Neural crest cell (in vitro differentiated cells): ENCODE measurements around the gene SLC26A1. TPM values are rescaled to one million over a fixed set of nuclear protein-coding genes. Genes with fewer than 3 reads are reported as not detected.

ENCODE experiments used
- DNase-seq: peaks from one replicate; pipeline ENCODE4 v3.0.0; 2021; ENCODE audit warnings: low read depth, mixed read lengths, low spot score
- H3K27ac Mint-ChIP-seq: one replicate; pipeline ENCODE4 v1.8.0; 2021; ENCODE audit warnings: mild to moderate bottlenecking, mixed read lengths; ENCODE audit not compliant: unreplicated experiment
- H3K27me3 Mint-ChIP-seq: 2 replicates; pipeline ENCODE4 v1.8.0; 2021; ENCODE audit warnings: low read depth, mild to moderate bottlenecking, mixed read lengths
- H3K36me3 Mint-ChIP-seq: 2 replicates; pipeline ENCODE4 v1.8.0; 2021; ENCODE audit warnings: low read depth, mild to moderate bottlenecking, mixed read lengths
- H3K4me1 Mint-ChIP-seq: 2 replicates; pipeline ENCODE4 v1.8.0; 2021; ENCODE audit warnings: mixed read lengths
- H3K4me3 Mint-ChIP-seq: one replicate; pipeline ENCODE4 v1.8.0; 2021; ENCODE audit warnings: mild to moderate bottlenecking, mixed read lengths
- H3K9me3 Mint-ChIP-seq: 2 replicates; pipeline ENCODE4 v1.8.0; 2021; ENCODE audit warnings: mixed read lengths
- CTCF ChIP-seq: fragments of 200-600 bp; sonication (generic); conservative IDR thresholded peaks from 2 replicates; pipeline ENCODE4 v1.5.0; 2021; ENCODE audit warnings: antibody characterized with exemption, mild to moderate bottlenecking
- total RNA-seq: library from RNA; stranded (reverse); gene quantifications from 2 replicates; pipeline ENCODE4 v1.2.1, GENCODE V29; 2021

SLC26A1 gene
- total RNA-seq, 1 donor from 2014 or later, result 0.84 TPM

- TF ChIP-seq CTCF, result no peak
- no peaks in the 10 kb centered on the region for H3K4me1 Mint-ChIP-seq
- no peak overlapping the region for H3K4me3 Mint-ChIP-seq
- no peak overlapping the region for H3K27ac Mint-ChIP-seq
- H3K36me3 Mint-ChIP-seq, result no peaks in the 10 kb centered on the region
- H3K27me3 Mint-ChIP-seq, result no peaks in the 10 kb centered on the region
- no peaks in the 10 kb centered on the region for H3K9me3 Mint-ChIP-seq
- DNase-seq, result no peak
Observed at GRCh38 chr4:952881-953573, 40.2 kb downstream of the SLC26A1 start.

- no peak for DNase-seq
- no peaks in the 10 kb centered on the region for H3K4me1 Mint-ChIP-seq
- no peaks in the 10 kb centered on the region for H3K27me3 Mint-ChIP-seq
- no peak overlapping the region for H3K4me3 Mint-ChIP-seq
- no peaks in the 10 kb centered on the region for H3K9me3 Mint-ChIP-seq
- no peaks in the 10 kb centered on the region for H3K36me3 Mint-ChIP-seq
- H3K27ac Mint-ChIP-seq, result no peak overlapping the region
- TF ChIP-seq CTCF, result no peak
Observed at GRCh38 chr4:951594-952468, 41.4 kb downstream of the SLC26A1 start.

GRCh38 chr4:951186-951585 is 42.0 kb downstream of the SLC26A1 start:
- Mint-ChIP-seq H3K9me3 (no peaks in the 10 kb centered on the region), H3K4me1 (no peaks in the 10 kb centered on the region), H3K27ac (no peak overlapping the region), H3K27me3 (peaks cover 1% of the 10 kb centered on the region), H3K4me3 (no peak overlapping the region), H3K36me3 (no peaks in the 10 kb centered on the region)
- DNase-seq, result no peak
- TF ChIP-seq CTCF, result no peak

- Mint-ChIP-seq H3K4me3 (no peak overlapping the region), H3K36me3 (no peaks in the 10 kb centered on the region), H3K9me3 (no peaks in the 10 kb centered on the region), H3K27ac (no peak overlapping the region), H3K27me3 (peaks cover 9% of the 10 kb centered on the region), H3K4me1 (peaks cover 2% of the 10 kb centered on the region)
- TF ChIP-seq CTCF, result no peak
- no peak for DNase-seq
Observed at GRCh38 chr4:950136-951020, 42.8 kb downstream of the SLC26A1 start.

GRCh38 chr4:949656-950055 is 43.5 kb downstream of the SLC26A1 start:
- TF ChIP-seq CTCF, result no peak
- peaks cover 17% of the 10 kb centered on the region for H3K27me3 Mint-ChIP-seq
- H3K9me3 Mint-ChIP-seq, result no peaks in the 10 kb centered on the region
- no peak overlapping the region for H3K4me3 Mint-ChIP-seq
- H3K4me1 Mint-ChIP-seq, result peaks cover 7% of the 10 kb centered on the region
- no peak for DNase-seq
- no peaks in the 10 kb centered on the region for H3K36me3 Mint-ChIP-seq
- H3K27ac Mint-ChIP-seq, result no peak overlapping the region
